Stimulated activated CD8-positive, alpha-beta memory T cell treated with anti-CD3 and anti-CD28 coated beads, Interleukin-12 subunit alpha, Interleukin-12 subunit beta, amount 100 ng/mL, for 24 hours (primary cell): Measurements from ENCODE around the gene TIMM29.
"Not testable (repeated sequence)": the region's sequence is repeated elsewhere in the genome, so short reads cannot be mapped to it uniquely, and the experiment has no call there.

Source experiments
- DNase-seq: peaks from one replicate; pipeline ENCODE4 v3.0.0-alpha.2; 2020; ENCODE audit errors: extremely low read depth

The TIMM29 gene

DNA sequence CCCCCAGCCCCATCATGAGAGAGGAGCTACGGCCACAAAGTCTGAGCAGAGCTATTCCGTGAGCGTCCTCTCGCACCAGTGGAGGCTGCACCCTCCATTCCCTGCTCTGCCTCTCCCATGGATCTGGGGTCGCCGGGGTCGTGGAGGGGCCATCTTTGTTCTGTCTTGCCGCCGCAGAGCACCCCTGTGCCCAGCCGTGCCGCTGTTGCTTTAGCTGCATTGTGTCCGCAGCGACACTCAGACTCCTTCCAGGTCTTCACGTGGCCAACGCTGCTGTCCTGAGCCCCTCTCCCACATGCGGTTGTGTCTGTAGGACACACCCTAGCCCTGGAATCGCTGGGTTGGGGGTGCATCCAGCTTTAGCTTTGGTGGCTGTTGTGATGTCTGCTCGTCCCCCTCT, 16.0 kb upstream of the TIMM29 start:
- DNase-seq: no peak

DNA sequence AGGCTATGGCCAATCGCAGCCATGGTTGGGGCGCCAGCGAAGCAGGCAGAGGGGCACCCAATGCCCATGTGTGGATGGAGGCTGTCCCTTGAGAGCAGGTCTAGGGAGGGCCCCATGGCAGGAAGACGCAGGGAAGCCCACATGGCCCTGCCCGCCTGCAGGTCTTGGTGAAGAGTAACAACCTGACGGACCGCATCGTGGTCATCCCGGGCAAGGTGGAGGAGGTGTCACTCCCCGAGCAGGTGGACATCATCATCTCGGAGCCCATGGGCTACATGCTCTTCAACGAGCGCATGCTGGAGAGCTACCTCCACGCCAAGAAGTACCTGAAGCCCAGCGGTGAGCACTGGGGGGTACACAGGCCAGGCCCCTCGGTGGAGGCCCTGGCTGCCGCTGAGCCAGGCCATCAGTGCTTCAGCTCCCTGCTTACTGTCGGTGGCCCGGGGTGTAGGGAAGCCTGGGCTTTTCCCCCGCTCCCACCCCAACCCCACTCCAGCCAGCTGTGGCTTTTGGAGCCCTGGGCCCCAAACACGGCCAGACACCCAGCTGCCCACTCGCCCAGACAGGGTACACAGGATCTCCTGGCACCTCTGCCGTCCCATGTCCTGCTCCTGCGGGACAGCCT, 14.8 kb upstream of the TIMM29 start:
- DNase-seq: no peak

DNA sequence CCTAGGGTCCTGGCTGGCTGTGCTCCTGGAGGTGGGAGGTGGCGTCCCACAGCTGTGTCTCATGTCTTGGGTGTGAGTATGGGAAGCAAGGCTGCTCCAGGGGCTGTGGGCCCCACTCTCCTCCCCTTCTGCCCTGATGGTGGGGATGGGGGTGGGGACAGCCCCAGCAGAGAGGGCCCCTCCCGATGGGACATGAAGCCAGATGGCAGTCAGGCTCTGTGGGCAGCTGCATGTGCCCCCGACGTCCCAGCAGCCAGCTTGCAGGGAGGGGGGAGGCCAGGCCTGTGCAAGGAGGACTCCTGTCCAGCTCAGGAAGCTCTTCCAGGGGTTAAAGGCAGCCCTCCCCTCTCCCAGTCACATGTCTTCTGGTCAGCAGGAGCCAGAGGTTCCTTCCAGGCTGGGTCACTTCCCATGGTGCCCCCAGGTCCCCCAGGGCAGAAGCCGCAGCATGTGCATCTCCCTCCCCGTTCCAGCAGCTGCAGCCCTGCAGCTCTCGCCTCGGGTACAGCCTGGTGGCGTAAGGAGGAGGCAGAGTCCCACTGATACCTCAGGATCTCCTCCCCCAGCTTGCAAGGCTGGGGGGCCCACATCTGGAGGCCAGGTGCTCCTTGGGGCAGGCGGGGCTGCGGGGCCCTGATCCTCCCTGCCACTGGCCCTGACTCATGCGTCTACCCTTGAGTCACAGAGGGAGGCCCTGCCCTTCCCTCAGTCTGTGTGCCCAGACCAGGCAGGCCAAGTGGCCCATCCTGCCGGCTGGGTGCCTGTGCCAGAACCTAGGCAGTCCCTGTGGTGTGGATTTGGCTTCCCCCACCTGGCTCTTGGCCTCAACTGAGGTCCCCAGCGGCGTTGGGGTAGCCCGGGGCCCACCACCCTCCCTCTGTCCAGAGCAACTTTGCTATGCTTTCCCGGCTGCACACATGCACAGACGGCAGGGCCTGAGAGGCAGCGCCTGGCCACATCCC, 13.2 kb upstream of the TIMM29 start:
- no peak for DNase-seq

DNA sequence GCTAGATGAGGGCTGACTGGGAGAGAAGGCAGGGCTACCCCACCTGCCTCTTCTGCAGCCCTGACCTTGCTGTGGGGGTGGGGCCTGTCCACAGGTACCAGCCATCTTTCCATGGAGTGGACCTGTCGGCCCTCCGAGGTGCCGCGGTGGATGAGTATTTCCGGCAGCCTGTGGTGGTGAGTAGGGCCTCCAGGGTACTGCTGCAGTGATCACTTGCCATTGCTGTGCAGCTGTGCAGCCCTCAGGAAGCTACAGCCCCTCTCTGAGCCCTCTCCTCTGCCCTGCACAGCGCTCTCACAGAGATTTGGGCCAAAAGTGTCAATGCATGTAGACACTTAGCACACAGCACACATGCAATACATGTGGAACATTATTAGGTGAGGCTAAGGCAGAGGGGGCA, 12.0 kb upstream of the TIMM29 start:
- no peak for DNase-seq

DNA sequence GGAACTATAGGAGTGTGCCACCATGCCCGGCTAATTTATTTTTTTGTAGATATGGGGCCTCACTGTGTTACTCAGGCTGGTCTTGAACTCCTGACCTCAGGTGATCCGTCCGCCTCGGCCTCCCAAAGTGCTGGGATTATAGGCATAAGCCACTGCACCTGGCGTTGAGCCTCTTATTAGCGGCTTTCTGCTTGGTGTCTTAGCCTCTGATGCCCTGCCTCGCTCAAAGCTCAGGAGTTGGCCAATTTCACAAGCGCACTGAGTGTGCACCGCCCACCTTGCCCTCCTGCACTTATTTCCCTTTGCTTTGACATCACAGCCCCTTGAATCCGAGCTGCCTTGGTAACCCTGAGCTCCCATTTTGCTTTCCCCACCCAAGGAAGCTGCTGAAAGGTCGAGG, 10.3 kb upstream of the TIMM29 start:
- no peak for DNase-seq

DNA sequence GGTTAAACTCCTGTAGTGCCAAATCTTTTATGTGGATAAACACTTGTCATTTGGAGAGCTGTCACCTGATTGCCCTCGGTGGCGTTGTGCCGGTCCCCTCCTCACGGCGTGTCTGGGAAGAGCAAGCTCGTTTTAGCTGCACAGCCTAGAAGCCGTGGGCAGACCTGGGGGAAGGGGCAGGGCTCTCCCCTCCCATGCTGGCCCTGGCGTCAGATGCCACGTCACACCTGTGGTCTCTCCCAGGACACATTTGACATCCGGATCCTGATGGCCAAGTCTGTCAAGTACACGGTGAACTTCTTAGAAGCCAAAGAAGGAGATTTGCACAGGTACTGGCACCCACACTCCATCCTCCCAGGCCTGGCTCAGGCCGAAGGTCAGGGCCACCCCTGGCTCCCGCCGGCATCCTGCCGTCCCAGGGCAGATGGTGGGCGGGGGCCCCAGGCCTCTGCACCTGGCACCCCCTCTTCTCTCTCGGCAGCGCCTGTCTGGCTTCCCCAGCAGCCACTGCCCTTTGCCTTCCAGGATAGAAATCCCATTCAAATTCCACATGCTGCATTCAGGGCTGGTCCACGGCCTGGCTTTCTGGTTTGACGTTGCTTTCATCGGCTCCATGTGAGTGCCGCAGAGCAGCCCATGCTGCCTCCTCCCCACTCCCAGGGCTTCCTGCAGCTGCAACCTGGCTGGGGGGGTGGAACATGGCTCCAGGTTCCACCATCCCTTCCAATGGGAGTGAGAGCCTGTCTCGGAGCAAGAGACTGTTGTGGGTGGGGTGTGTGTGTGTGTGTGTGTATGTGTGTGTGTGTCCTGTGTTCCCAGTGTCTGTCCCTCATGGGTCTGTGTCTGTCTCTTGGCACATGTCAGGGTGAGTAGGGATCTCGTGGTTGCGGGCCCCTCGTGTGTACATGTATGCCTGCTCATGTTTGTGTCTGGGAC, 9.0 kb upstream of the TIMM29 start:
- no peak for DNase-seq

DNA sequence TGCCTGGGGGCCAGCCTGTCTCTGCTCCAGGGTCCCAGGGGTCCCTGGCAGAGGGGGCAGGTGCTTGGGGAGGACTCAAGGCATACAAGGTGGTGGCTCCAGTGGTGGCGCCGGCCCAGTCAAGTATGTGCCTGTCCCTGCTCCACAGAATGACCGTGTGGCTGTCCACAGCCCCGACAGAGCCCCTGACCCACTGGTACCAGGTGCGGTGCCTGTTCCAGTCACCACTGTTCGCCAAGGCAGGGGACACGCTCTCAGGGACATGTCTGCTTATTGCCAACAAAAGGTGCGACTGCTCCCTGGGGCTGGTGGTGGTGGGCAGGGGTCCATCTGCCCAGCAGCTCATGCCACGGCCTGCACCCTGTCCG, 8.3 kb upstream of the TIMM29 start:
- DNase-seq: no peak

DNA sequence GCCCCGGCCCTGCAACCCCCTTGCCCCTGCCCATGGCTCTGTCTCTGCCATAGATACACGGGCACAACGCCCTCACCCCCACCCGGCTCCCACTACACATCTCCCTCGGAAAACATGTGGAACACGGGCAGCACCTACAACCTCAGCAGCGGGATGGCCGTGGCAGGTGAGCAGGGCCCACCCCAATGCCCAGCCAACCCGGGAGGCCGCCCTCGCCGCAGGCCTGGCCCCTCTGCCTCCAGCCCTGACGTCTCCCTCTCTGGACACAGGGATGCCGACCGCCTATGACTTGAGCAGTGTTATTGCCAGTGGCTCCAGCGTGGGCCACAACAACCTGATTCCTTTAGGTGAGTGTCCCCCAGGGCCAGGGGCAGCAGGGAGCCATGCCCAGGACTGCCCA, 7.8 kb upstream of the TIMM29 start:
- no peak for DNase-seq

DNA sequence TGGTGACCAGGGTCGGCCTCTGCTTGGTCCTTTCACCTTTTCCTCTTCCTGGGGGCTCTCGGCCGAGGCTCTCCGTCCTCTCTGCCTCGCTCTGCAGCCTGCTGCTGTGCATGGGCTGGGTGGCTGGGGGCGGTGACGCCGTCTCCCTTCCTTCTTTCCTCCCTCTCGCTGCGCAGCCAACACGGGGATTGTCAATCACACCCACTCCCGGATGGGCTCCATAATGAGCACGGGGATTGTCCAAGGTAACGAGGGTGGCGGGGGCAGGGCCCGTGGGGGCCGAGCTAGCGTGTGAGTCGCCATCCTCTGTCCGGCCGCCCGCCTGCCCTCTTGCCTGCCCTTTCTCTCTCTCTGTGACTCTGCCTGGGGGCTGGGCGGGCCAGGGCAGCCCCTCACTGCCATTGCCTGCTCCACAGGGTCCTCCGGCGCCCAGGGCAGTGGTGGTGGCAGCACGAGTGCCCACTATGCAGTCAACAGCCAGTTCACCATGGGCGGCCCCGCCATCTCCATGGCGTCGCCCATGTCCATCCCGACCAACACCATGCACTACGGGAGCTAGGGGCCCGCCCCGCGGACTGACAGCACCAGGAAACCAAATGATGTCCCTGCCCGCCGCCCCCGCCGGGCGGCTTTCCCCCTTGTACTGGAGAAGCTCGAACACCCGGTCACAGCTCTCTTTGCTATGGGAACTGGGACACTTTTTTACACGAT, 7.3 kb upstream of the TIMM29 start:
- DNase-seq: no peak

DNA sequence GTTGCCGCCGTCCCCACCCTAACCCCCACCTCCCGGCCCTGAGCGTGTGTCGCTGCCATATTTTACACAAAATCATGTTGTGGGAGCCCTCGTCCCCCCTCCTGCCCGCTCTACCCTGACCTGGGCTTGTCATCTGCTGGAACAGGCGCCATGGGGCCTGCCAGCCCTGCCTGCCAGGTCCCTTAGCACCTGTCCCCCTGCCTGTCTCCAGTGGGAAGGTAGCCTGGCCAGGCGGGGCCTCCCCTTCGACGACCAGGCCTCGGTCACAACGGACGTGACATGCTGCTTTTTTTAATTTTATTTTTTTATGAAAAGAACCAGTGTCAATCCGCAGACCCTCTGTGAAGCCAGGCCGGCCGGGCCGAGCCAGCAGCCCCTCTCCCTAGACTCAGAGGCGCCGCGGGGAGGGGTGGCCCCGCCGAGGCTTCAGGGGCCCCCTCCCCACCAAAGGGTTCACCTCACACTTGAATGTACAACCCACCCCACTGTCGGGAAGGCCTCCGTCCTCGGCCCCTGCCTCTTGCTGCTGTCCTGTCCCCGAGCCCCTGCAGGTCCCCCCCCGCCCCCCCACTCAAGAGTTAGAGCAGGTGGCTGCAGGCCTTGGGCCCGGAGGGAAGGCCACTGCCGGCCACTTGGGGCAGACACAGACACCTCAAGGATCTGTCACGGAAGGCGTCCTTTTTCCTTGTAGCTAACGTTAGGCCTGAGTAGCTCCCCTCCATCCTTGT, 6.5 kb upstream of the TIMM29 start:
- no peak for DNase-seq

DNA sequence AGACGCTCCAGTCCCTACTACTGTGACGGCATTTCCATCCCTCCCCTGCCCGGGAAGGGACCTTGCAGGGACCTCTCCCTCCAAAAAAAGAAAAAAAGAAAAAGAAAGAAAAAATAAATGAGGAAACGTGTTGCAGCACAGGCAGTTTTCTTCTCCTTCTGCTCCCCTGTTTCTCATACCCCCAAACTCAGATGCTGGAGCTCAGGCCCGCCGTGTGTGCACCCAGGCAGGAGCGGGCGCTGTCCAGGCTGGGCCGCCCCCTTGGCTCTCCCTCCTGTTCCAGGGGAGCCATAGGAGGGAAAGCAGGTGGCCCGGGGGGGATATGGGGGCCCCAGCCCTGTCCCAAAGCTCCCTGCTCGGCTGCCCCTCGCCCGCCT, 6.0 kb upstream of the TIMM29 start:
- DNase-seq: no peak

DNA sequence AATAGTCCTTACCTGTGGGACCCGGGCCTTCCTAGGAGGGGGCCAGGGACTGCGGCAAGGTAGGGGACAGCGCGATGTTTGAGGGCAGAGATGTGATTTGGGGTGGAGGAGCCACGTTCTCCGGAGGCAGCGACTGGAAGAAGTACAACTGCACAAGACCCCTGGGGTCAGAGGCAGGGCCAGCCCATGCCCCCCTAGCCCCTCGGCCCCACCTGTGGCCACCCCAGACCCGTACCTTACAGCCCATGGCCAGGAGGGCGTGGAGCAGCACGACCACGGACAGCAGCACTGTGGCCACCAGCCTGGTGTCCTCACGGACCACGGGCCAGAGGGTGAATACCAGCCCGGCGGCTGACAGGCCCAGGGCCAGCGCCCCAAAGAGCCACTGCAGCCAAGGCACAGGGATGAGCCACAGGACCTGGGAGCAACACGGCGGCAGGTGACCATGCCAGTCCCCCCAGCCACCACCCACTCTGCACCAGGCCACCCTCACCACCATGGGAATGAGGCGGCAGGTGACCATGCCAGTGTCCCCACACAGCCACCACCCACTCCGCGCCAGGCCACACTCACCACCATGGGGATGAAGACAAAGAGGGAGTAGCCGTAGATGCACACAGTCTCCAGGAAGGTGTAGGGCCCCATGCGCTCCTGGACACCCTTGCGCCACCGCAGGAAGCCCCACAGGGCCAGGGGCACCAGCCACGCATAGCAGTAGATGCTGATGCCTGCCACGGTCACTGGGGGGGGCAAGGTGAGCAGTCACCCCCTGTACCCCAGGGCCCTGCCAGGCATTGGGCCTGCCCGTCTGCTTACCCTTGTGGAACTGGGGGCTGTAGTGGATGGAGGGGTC, 5.1 kb upstream of the TIMM29 start:
- DNase-seq: no peak

DNA sequence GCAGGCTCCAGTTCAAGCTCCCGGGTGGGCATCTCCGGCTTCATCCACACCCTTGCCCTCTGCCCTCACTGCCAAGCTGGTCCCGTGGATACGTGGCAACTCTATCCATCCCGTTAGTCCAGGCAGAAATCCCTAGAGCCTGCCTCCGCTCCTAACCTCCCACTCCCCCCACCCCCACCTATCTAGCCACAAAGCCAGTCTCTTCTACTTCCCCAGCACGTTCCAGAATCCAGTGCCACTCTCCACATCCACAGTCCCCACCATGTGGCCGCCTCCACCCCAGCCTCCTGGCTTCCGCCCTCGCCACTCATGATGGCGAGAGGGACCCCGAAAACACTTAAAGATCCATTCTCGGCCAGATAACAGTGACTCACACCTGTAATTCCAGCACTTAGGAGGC, 4.0 kb upstream of the TIMM29 start:
- no peak for DNase-seq

DNA sequence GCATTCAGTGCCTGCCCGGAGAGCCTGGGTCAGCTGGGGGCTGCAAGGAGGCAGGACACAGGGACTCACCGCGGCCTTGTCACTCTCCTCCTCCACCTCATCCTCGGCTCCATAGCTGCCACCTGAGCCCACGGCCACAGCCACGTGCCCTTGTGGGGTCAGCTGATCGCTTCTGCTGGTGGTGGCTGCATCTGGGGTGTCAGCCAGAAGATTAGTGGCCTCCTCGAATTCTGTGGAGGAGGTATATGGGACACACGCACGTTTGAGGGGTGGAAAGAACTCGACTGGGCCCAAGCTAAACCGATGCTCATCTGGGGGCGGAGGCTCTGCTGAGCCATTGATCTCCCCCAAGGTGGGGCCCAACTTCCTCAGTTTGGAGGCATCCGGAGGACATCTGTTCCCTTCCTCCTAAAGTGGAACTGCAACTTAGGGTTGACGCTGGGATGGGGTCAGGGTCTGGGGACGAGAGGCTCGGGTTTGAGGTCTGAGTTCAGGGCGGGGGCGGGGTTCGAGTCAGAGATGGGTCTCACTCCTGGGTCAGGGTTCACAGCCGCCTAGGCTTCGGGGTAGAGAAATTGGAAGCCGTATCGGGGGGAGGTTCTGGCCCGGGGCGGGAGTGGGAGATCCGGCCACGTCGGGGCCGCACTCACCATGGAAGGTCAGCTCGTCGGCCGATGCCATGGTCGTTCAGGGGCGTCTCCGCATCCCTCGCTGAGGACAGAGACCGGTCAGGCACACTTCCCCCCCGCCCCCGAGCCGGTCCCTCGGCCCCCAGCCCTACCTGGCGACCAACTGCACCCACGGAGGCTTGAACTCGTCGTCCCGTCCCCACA, 665 bp upstream of the TIMM29 start:
- DNase-seq: no peak

DNA sequence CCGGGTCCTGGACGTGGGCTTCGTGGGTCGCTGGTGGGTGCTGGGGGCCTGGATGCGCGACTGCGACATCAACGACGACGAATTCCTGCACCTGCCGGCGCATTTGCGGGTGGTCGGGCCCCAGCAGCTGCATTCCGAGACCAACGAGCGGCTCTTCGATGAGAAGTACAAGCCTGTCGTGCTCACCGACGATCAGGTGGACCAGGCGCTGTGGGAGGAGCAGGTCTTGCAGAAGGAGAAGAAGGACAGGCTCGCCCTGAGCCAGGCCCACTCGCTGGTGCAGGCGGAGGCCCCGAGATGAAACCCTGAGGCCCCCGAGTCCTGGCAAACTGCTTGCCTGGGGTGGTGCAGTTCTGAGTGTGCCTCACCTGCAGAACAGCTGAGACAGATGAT, 787 bp downstream of the TIMM29 start:
- DNase-seq: no peak

DNA sequence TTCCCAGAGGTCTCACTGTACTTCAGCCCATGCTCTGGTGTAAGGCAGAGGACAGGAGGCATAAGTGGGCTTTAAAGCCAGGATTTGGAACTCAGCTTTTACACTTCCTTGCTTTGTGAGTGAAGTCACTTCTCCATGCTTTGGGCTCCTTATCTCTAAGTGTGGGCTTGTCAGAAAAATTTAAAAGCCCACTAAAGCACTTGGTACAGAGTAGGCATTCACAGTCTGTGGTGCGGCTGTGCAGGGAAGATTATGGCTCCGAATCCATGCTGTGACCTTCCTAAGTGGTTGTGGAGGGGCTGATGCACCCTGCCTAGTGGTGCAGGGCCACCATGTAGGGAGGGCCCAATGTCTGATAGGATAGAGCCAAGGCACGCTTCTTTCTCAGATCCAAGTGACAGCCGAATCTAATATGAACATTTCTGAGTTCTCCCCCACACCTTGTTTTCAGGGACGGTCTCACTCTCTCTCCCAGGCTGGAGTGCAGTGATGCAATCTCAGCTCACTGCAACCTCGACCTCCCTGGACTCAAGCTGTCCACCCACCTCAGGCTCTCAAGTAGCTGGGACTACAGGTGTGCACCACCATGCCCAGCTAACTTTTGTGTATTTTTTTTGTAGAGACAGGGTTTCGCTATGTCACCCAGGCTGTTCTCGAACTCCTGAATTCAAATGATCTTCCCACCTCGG, 6.9 kb downstream of the TIMM29 start:
- DNase-seq: no peak

DNA sequence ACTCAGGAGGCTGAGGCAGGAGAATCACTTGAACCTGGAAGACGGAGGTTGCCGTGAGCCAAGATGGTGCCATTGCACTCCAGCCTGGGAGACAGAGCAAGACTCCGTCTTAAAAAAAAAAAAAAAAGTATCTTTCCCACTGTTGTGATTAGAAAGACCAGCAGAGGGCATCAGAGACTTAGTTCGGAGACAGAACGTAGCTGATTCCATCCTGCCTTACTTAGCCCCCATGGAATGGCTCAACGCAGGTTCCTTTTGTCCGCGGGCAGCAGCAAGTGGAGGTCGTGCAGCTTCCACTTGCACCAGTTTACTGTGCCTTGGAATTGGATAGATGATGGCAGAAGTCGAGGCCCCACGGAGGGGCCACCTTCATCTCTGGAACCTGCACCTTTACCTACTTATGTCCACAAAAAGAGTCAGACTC, 8.1 kb downstream of the TIMM29 start:
- DNase-seq: no peak

DNA sequence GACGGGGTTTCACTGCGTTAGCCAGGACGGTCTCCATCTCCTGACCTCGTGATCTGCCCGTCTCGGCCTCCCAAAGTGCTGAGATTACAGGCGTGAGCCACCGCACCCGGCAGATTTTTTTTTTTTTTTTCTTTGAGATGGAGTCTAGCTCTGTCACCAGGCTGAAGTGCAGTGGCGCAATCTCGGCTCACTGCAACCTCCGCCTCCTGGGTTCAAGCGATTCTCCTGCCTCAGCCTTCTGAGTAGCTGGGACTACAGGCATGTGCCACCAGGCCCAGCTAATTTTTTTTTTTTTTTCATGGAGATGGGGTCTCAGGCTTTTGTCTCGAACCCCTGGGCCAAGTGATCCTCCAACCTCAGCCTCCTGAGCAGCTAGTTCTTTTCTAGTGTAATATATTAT, 13.0 kb downstream of the TIMM29 start:
- DNase-seq: not testable (repeated sequence)

DNA sequence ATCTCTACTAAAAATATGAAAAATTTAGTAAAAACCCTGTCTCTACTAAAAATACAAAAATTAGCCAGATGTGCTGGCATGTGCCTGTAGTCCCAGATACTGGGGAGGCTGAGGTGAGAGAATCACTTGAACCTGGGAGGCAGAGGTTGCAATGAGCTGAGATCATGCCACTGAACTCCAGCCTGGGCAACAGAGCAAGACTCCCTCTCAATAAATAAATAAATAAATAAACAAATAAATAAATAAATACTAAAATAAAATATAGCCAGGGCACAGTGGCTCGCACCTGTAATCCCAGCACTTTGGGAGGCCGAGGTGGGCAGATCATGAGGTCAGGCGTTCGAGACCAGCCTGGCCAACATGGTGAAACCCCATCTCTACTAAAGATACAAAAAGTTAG, 14.8 kb downstream of the TIMM29 start:
- not testable (repeated sequence) for DNase-seq
